ENCODE measurements around the gene BATF3.
A peak's percentile ranks its signal among the peaks of the same experiment; 100 is the strongest.
"Not testable (repeated sequence)": the region's sequence is repeated elsewhere in the genome, so short reads cannot be mapped to it uniquely, and the experiment has no call there.

The BATF3 gene

GRCh38 chr1:212658250-212658649 is 41.4 kb downstream of the BATF3 start:
- DNase-seq (ENCODE audit: low spot score), result not testable (repeated sequence)

GRCh38 chr1:212656730-212657129 is 42.9 kb downstream of the BATF3 start:
- no peak for DNase-seq (ENCODE audit: low spot score)

GRCh38 chr1:212655668-212656440 is 43.8 kb downstream of the BATF3 start:
- DNase-seq (ENCODE audit: low spot score), result no peak

- DNase-seq (ENCODE audit: low spot score), result no peak
Measured at GRCh38 chr1:212652609-212653008, 47.0 kb downstream of the BATF3 start.

DNA sequence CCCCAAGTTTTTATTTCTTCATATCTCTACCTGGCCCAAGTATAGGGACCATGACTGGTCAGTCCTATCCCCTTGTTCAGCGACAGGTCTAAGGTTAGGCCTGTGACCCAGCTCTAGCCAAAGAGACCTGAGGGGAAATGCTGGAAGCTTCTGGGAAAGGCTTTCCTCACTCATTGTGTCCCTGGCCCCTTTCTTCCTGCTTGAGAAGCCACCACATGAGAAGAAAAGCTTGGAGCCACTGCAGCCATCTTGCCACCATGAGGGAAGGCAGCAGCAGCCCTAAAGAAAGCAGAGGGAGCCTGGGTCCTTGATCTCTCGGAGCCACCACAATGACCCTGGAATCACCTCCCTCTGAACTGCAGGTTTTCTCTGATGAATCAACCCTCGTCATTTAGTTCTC is 47.7 kb downstream of the BATF3 start:
- DNase-seq (ENCODE audit: low spot score), result no peak

DNA sequence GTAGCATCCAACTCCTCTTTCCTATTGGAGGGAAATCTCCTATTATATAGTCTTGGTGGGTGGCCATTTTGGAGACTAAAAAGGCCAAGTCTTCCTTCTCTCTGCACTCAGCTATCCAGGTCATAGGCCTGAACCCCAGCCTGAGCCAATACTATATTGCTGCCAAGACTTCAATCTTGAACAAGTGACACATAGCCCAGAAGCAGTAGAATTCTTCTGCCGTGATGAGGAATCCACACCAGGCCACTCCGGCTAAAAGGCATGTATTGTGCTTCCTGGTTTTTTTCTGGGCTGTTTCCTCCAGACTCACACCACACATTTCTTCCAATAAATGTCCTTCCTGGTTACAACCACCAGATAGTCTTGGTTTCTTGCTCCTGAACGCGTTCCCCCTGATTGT is 48.1 kb downstream of the BATF3 start:
- no peak for DNase-seq (ENCODE audit: low spot score)

DNA sequence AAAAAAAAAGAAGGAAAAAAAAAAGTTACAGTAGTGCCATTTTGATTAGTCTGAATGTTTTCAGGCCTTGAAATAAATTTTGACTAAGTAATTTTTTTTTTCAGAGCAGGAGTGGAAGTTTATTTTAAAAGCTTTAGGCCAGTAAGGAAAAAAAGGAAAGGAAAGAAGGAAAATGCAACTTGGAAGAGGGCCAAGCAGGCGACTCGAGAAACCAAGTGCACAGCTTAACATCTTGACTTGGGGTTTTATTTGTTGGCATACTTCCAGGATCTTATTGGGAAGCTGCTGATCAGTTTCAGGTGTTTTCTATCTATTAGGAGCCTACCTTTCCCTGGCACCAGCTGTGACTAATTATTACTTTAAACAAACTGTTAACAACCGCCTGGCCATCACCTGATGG is 49.4 kb downstream of the BATF3 start:
- no peak for DNase-seq (ENCODE audit: low spot score)

GRCh38 chr1:212649020-212649419 is 50.6 kb downstream of the BATF3 start:
- DNase-seq (ENCODE audit: low spot score), result no peak

- no peak for DNase-seq (ENCODE audit: low spot score)
Measured at GRCh38 chr1:212648431-212648830, 51.2 kb downstream of the BATF3 start.

DNA sequence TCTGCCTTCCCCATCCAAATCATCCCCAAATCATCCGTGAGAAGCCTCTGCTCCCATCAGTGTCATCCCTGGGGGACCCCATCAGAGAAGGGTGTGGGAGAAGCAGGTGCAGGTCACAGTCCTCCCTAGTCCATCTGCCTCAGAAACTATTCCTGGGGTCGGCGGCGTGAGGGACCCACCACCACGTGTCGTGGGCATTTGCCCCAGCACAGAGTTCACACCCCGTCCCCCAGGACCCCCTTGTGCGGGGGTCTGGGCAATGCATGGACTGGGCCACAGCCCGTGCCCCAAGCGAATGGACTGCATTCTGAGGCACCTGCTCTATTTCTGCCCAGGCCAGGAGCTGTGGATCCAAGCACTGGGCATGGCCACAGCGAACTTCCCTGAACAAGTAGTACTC is 52.6 kb downstream of the BATF3 start:
- no peak for DNase-seq (ENCODE audit: low spot score)

DNA sequence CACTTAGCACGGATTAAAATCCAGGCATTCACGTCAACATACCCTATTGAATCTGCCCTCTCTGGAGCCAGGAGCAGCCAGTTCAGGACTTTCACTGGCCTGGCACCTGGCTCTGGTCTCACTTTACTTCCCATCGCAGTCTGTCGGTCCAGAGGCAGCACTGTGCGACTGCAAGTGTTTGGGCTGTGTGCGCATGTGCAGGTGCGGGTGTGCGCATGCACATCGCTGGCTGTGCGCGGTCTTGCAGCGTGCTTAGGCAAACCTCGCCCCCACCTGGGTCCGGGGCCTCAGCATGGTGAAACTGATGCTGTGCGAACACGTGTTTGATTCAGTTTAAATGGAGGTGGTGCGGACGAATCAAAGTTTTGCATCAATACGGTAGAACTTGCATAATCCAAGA is 53.1 kb downstream of the BATF3 start:
- DNase-seq (ENCODE audit: low spot score), result no peak

- no peak for DNase-seq (ENCODE audit: low spot score)
Measured at GRCh38 chr1:212645546-212646543, 53.8 kb downstream of the BATF3 start.

DNA sequence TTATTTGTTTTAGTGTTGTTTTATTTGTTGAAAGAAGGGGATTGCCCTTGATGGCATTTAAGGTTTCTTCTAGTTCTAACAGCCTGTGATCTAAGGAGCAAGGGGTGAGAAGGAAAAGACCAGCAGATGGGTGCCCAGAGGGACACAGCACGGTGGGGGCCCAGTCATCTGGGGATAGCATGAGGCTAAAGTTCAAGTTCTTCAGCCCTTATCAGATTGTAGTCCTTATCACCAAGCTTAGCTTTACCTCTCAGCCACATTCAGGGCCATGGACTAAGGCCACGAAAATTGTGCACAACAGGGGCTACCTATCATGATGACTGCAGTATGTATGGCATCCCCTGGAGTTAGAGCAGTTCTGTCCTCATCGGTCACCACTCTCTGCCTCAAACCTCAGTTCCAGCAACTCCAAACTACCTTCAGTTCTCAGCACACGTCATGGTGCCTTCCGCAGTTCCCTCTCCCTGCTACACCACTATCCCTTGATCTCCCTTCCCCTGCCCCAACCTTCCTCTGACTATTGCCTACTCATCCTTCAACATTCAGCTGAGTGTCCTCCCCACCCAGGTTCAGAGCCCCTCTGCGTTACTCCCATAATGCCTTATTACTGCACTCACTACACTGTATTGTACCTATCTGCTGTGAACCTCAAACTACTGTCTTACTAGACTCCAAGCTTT is 54.6 kb downstream of the BATF3 start:
- no peak for DNase-seq (ENCODE audit: low spot score)

- DNase-seq (ENCODE audit: low spot score), result no peak
Measured at GRCh38 chr1:212643877-212644276, 55.8 kb downstream of the BATF3 start.

GRCh38 chr1:212641956-212642355 is 57.7 kb downstream of the BATF3 start:
- DNase-seq (ENCODE audit: low spot score), result no peak

GRCh38 chr1:212640223-212640878 is 59.3 kb downstream of the BATF3 start:
- DNase-seq (ENCODE audit: low spot score), result no peak

- not testable (repeated sequence) for DNase-seq (ENCODE audit: low spot score)
Measured at GRCh38 chr1:212639524-212639923, 60.1 kb downstream of the BATF3 start.

DNA sequence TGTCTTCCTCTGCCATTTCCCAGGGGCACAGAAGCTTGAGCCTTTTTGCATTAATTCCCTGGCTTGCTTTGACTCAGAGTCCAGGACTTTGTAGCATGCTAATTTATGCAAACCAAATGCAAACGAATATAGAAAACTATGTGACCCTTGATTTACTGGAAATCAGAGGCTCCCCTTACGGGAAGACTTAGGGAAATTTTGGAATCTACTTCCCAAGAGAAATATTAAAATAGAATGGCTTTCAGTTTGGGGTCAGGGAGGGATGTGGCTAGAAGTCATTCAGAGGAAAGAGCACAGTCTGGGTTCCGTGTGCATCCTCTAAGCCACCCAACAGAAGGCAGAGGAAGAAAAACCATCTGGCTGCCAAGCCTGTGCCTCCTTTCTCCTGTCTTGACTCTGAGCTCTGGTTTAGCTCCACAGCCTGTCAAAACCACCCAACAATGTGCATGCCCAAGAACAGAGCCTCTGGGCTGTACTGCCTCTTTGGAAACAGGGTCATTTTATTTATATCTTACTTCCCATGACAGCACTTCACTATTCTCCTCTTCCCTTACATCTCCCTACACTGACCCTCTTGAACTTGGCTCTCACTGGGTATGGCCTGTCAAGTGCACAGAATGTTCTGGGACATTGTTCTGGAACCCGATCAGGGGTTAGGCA is 61.0 kb downstream of the BATF3 start:
- no peak for DNase-seq (ENCODE audit: low spot score)

DNA sequence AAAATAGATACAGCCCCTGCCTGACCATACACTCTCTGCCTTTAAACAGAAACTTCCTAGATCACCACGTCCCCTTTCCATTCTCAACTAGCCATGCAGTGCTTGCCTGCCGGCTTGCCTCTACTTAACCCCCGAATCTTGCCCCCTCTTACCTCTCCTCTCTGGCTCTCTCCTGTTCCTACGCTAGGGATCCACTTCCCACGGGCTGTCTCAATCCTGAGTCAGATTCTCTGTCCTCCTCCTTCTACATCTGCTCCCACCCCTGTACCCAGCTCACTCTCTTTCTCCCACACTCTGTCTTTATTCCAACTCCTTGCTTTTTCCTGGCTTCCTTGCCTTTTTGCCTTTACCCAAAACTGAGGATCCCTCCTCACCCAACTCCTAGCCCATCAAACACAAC is 61.7 kb downstream of the BATF3 start:
- peak; percentile 62 for DNase-seq (ENCODE audit: low spot score)

All from putamen (tissue), 1 donor.